Activated B cell treated with CpG ODN at 0.5 μM for 24 hours (primary cell): ENCODE data around the gene GFRA1. TPM values are rescaled to one million over a fixed set of nuclear protein-coding genes. Genes with fewer than 3 reads are reported as not detected.
"Not testable (repeated sequence)": the region's sequence is repeated elsewhere in the genome, so short reads cannot be mapped to it uniquely, and the experiment has no call there.

Experiments used
- ATAC-seq: fragments of 200-7000 bp; cut with Tn5 transposase; one replicate; pipeline ENCODE4 v1.10.0; 2021; ENCODE audit warnings: low read depth, mild to moderate bottlenecking, moderate library complexity
- CTCF ChIA-PET: fragments of 350-600 bp; sonication (Branson Sonifier 250); formaldehyde crosslinking; loops from one replicate; lab custom pipeline; 2021; ENCODE audit warnings: antibody characterized with exemption; lab: Charles Lee
- POLR2A ChIA-PET: fragments of 350-600 bp; sonication (Branson Sonifier 250); formaldehyde crosslinking; loops from one replicate; lab custom pipeline; 2021; ENCODE audit warnings: antibody characterized with exemption; lab: Charles Lee
- DNase-seq: peaks from one replicate; pipeline ENCODE4 v3.0.0; 2022
- H3K27ac Mint-ChIP-seq: one replicate; pipeline ENCODE4 v1.8.0; 2020; ENCODE audit warnings: mixed read lengths
- H3K27me3 Mint-ChIP-seq: one replicate; pipeline ENCODE4 v1.8.0; 2021; ENCODE audit warnings: mixed read lengths
- H3K36me3 Mint-ChIP-seq: one replicate; pipeline ENCODE4 v1.8.0; 2021; ENCODE audit warnings: low read depth, mixed read lengths
- H3K4me1 Mint-ChIP-seq: one replicate; pipeline ENCODE4 v1.8.0; 2021; ENCODE audit warnings: mixed read lengths
- H3K4me3 Mint-ChIP-seq: one replicate; pipeline ENCODE4 v1.8.0; 2020; ENCODE audit warnings: mild to moderate bottlenecking, mixed read lengths
- H3K9me3 Mint-ChIP-seq: one replicate; pipeline ENCODE4 v1.8.0; 2020; ENCODE audit warnings: mixed read lengths
- CTCF ChIP-seq: fragments of 200-600 bp; IDR thresholded peaks from one replicate; pipeline ENCODE4 v1.8.0; 2022; ENCODE audit warnings: antibody characterized with exemption, mild to moderate bottlenecking
- intact Hi-C: fragments of 100-400 bp; cut with micrococcal nuclease; formaldehyde crosslinking; loops from one replicate; pipeline ENCODE4 v1.15.1; 2024
- total RNA-seq: library from RNA; stranded (reverse); gene quantifications from 2 replicates; pipeline ENCODE4 v1.2.3, GENCODE V29; 2022

Gene GFRA1
- total RNA-seq, 1 donor from 2014 or later: not detected

DNA sequence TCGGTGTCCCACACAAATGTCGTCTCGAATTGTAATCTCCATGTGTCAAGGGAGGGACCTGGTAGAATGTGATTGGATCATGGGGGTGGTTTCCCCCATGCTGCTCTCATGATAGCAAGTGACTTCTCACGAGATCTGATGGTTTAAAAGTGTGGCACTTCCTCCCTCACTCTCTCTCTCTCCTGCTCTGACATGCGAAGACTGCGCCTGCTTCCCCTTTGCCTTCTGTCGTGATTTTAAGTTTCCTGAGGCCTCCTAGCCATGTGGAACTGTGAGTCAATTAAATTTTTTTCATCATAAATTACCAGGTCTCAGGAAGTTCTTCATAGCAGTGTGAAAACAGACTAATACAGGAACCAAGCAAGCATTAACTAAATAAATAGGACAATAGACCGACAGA, 229.1 kb downstream of the GFRA1 start:
- ChIA-PET POLR2A (no interaction called here), CTCF (no interaction called here)
- Mint-ChIP-seq H3K36me3 (no peaks in the 10 kb centered on the region), H3K9me3 (peaks cover 5% of the 10 kb centered on the region), H3K4me1 (no peaks in the 10 kb centered on the region), H3K27ac (no peak overlapping the region), H3K4me3 (no peak overlapping the region), H3K27me3 (no peaks in the 10 kb centered on the region)
- ATAC-seq (no peak), DNase-seq (no peak)
- intact Hi-C loops: no loop called here
- TF ChIP-seq CTCF: no peak

- CTCF ChIA-PET: no interaction called here
- H3K27me3 Mint-ChIP-seq: no peaks in the 10 kb centered on the region
Observed at GRCh38 chr10:116043304-116043703, 229.7 kb downstream of the GFRA1 start.

GRCh38 chr10:116041948-116042347, 231.1 kb downstream of the GFRA1 start:
- TF ChIP-seq CTCF: no peak
- no peaks in the 10 kb centered on the region for H3K36me3 Mint-ChIP-seq
- ChIA-PET POLR2A (no interaction called here), CTCF (no interaction called here)
- H3K4me1 Mint-ChIP-seq: no peaks in the 10 kb centered on the region
- no peak overlapping the region for H3K4me3 Mint-ChIP-seq
- no peaks in the 10 kb centered on the region for H3K27me3 Mint-ChIP-seq
- no peak for ATAC-seq
- no peak overlapping the region for H3K27ac Mint-ChIP-seq
- intact Hi-C loops: no loop called here
- peaks cover 8% of the 10 kb centered on the region for H3K9me3 Mint-ChIP-seq
- DNase-seq: no peak

More at GRCh38 chr10:116043304-116043703, 229.7 kb downstream of the GFRA1 start:
- H3K27ac Mint-ChIP-seq: no peak overlapping the region
- no peak for TF ChIP-seq CTCF
- DNase-seq (no peak), ATAC-seq (no peak)
- no peaks in the 10 kb centered on the region for H3K36me3 Mint-ChIP-seq
- no peaks in the 10 kb centered on the region for H3K4me1 Mint-ChIP-seq
- intact Hi-C loops: no loop called here
- peaks cover 5% of the 10 kb centered on the region for H3K9me3 Mint-ChIP-seq
- no peak overlapping the region for H3K4me3 Mint-ChIP-seq
- POLR2A ChIA-PET: no interaction called here

DNA sequence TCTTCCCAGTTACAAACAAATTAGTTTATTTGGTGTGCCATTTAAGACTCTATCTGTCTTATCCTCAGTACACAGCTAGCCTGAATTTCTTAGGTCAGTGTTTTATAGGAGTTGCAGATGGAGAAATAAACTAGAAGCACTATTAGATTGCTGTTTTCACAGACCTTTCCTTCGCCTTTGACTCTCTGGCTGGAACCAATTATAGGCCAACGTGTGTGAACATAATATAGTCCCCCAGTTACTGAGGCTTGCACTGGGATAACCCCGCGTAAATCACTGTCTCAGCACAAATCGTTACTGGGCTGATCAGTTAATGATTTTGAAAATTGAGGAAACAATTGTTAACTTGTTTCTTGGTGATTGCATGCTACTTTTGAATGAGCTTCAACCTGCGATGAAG, 233.4 kb downstream of the GFRA1 start:
- Mint-ChIP-seq H3K36me3 (no peaks in the 10 kb centered on the region), H3K9me3 (peaks cover 8% of the 10 kb centered on the region), H3K27me3 (no peaks in the 10 kb centered on the region), H3K27ac (no peak overlapping the region), H3K4me1 (no peaks in the 10 kb centered on the region), H3K4me3 (no peak overlapping the region)
- TF ChIP-seq CTCF: no peak
- DNase-seq: no peak
- ATAC-seq: no peak
- intact Hi-C loops: no loop called here
- ChIA-PET POLR2A (no interaction called here), CTCF (no interaction called here)

- H3K36me3 Mint-ChIP-seq: no peaks in the 10 kb centered on the region
- no peak overlapping the region for H3K27ac Mint-ChIP-seq
- CTCF ChIA-PET: no interaction called here
- H3K27me3 Mint-ChIP-seq: no peaks in the 10 kb centered on the region
- POLR2A ChIA-PET: no interaction called here
- no peak for ATAC-seq
- no peak for TF ChIP-seq CTCF
- intact Hi-C loops: no loop called here
- no peaks in the 10 kb centered on the region for H3K4me1 Mint-ChIP-seq
- no peak overlapping the region for H3K4me3 Mint-ChIP-seq
- DNase-seq: no peak
- H3K9me3 Mint-ChIP-seq: peaks cover 13% of the 10 kb centered on the region
Observed at GRCh38 chr10:116038259-116038658, 234.7 kb downstream of the GFRA1 start.

DNA sequence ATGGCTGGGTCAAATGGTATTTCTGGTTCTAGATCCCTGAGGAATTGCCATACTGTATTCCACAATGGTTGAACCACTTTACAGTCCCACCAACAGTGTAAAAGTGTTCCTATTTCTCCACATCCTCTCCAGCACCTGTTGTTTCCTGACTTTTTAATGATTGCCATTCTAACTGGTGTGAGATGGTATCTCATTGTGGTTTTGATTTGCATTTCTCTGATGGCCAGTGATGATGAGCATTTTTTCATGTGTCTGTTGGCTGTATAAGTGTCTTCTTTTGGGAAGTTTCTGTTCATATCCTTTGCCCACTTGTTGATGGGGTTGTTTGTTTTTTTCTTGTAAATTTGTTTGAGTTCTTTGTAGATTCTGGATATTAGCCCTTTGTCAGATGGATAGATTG, 237.6 kb downstream of the GFRA1 start:
- intact Hi-C loops, POLR2A ChIA-PET, H3K27me3 Mint-ChIP-seq, H3K27ac Mint-ChIP-seq, H3K36me3 Mint-ChIP-seq, H3K4me1 Mint-ChIP-seq, DNase-seq, ATAC-seq, CTCF ChIA-PET, H3K4me3 Mint-ChIP-seq: not testable (repeated sequence)
- H3K9me3 Mint-ChIP-seq: peaks cover 13% of the 10 kb centered on the region
